ENCODE results near the gene ANKRD34C.

The ANKRD34C gene

GRCh38 chr15:79282371-79283251 lies at the start of gene ANKRD34C:
Gene ANKRD34C (plus strand): TSS chr15:79282722. CDS start chr15:79293285, 10,563 bp downstream.
- peak; percentile 8 for DNase-seq

- DNase-seq, result no peak
Observed at GRCh38 chr15:79233236-79233635, 49.3 kb upstream of the ANKRD34C start.

- DNase-seq, result no peak
Observed at GRCh38 chr15:79240036-79240435, 42.5 kb upstream of the ANKRD34C start.

- DNase-seq, result no peak
Observed at GRCh38 chr15:79243723-79244122, 38.8 kb upstream of the ANKRD34C start.

GRCh38 chr15:79244876-79245275 lies 37.6 kb upstream of the ANKRD34C start:
- no peak for DNase-seq

- no peak for DNase-seq
Observed at GRCh38 chr15:79248183-79248582, 34.3 kb upstream of the ANKRD34C start.

- no peak for DNase-seq
Observed at GRCh38 chr15:79257454-79257853, 25.1 kb upstream of the ANKRD34C start.

- no peak for DNase-seq
Observed at GRCh38 chr15:79261836-79262235, 20.7 kb upstream of the ANKRD34C start.

- DNase-seq, result no peak
Observed at GRCh38 chr15:79265167-79265566, 17.4 kb upstream of the ANKRD34C start.

GRCh38 chr15:79265987-79266579 lies 16.4 kb upstream of the ANKRD34C start:
- no peak for DNase-seq

- no peak for DNase-seq
Observed at GRCh38 chr15:79283252-79284048, 928 bp downstream of the ANKRD34C start.

- no peak for DNase-seq
Observed at GRCh38 chr15:79290642-79291275, 8.2 kb downstream of the ANKRD34C start.

GRCh38 chr15:79292011-79292410 lies 9.5 kb downstream of the ANKRD34C start:
- no peak for DNase-seq

GRCh38 chr15:79294075-79294474 lies 11.6 kb downstream of the ANKRD34C start:
- no peak for DNase-seq

- no peak for DNase-seq
Observed at GRCh38 chr15:79296583-79296982, 14.1 kb downstream of the ANKRD34C start.

GRCh38 chr15:79299126-79299840 lies 16.8 kb downstream of the ANKRD34C start:
- no peak for DNase-seq

GRCh38 chr15:79299841-79300235 lies 17.3 kb downstream of the ANKRD34C start:
- DNase-seq, result no peak

- no peak for DNase-seq
Observed at GRCh38 chr15:79307251-79307650, 24.7 kb downstream of the ANKRD34C start.

- no peak for DNase-seq
Observed at GRCh38 chr15:79308874-79309273, 26.4 kb downstream of the ANKRD34C start.

- DNase-seq, result peak; percentile 59
Observed at GRCh38 chr15:79310612-79310984, 28.1 kb downstream of the ANKRD34C start.

GRCh38 chr15:79310985-79311900 lies 28.7 kb downstream of the ANKRD34C start, which contains the start of gene TMED3:
Gene TMED3 (plus strand): TSS chr15:79311112. CDS start chr15:79311250, 138 bp downstream.
- DNase-seq, result peak; percentile 85
